GM18502 (cell line): ENCODE measurements around the gene CXCR5.

Experiments used
- ATAC-seq: cut with Tn5 transposase; IDR thresholded peaks from one replicate; pipeline ENCODE4 v1.9.1; 2021; ENCODE audit warnings: mild to moderate bottlenecking; ENCODE audit not compliant: unreplicated experiment, poor library complexity

Gene CXCR5

GRCh38 chr11:118911113-118911879, 27.6 kb downstream of the CXCR5 start:
- no peak for ATAC-seq

GRCh38 chr11:118911880-118912741, 28.4 kb downstream of the CXCR5 start:
- ATAC-seq, result no peak

GRCh38 chr11:118912742-118913410, 29.2 kb downstream of the CXCR5 start:
- no peak for ATAC-seq

GRCh38 chr11:118913411-118914125, 29.9 kb downstream of the CXCR5 start:
- no peak for ATAC-seq

- ATAC-seq, result no peak
These were observed 30.7 kb downstream of the CXCR5 start for GRCh38 chr11:118914178-118914918.

- no peak for ATAC-seq
These were observed 31.3 kb downstream of the CXCR5 start for GRCh38 chr11:118914987-118915386.

- no peak for ATAC-seq
These were observed 31.7 kb downstream of the CXCR5 start for GRCh38 chr11:118915396-118915795.

- no peak for ATAC-seq
These were observed 32.5 kb downstream of the CXCR5 start for GRCh38 chr11:118915941-118916841.

- ATAC-seq, result no peak
These were observed 33.2 kb downstream of the CXCR5 start for GRCh38 chr11:118916842-118917388.

GRCh38 chr11:118917481-118918127, 33.9 kb downstream of the CXCR5 start:
- no peak for ATAC-seq

- ATAC-seq, result no peak
These were observed 34.5 kb downstream of the CXCR5 start for GRCh38 chr11:118918128-118918685.

- ATAC-seq, result no peak
These were observed 35.1 kb downstream of the CXCR5 start for GRCh38 chr11:118918686-118919280.

GRCh38 chr11:118921121-118921928, 37.6 kb downstream of the CXCR5 start:
- ATAC-seq, result no peak

- ATAC-seq, result no peak
These were observed 38.4 kb downstream of the CXCR5 start for GRCh38 chr11:118921929-118922744.
